GM21528 (cell line): ENCODE measurements around the gene PSMC2.
"Not testable (repeated sequence)": the region's sequence is repeated elsewhere in the genome, so short reads cannot be mapped to it uniquely, and the experiment has no call there.

ENCODE experiments used
- ATAC-seq: cut with Tn5 transposase; IDR thresholded peaks from one replicate; pipeline ENCODE4 v1.9.1; 2021; ENCODE audit warnings: mild to moderate bottlenecking, moderate library complexity; ENCODE audit not compliant: unreplicated experiment, low FRiP score

PSMC2 gene

GRCh38 chr7:103373866-103374643 is 26.6 kb downstream of the PSMC2 start:
- ATAC-seq, result no peak

GRCh38 chr7:103379270-103379975 is 32.0 kb downstream of the PSMC2 start:
- no peak for ATAC-seq

- no peak for ATAC-seq
These were observed 33.1 kb downstream of the PSMC2 start for GRCh38 chr7:103380395-103381191.

- no peak for ATAC-seq
These were observed 34.0 kb downstream of the PSMC2 start for GRCh38 chr7:103381280-103382031.

- ATAC-seq, result no peak
These were observed 34.6 kb downstream of the PSMC2 start for GRCh38 chr7:103382032-103382402.

GRCh38 chr7:103387242-103387641 is 39.8 kb downstream of the PSMC2 start:
- no peak for ATAC-seq

- ATAC-seq, result no peak
These were observed 41.2 kb downstream of the PSMC2 start for GRCh38 chr7:103388469-103389140.

- no peak for ATAC-seq
These were observed 41.8 kb downstream of the PSMC2 start for GRCh38 chr7:103389263-103389662.

- ATAC-seq, result no peak
These were observed 43.7 kb downstream of the PSMC2 start for GRCh38 chr7:103391150-103391549.

GRCh38 chr7:103391976-103392375 is 44.5 kb downstream of the PSMC2 start:
- ATAC-seq, result no peak

- no peak for ATAC-seq
These were observed 47.1 kb downstream of the PSMC2 start for GRCh38 chr7:103394566-103394965.

GRCh38 chr7:103395071-103395470 is 47.6 kb downstream of the PSMC2 start:
- no peak for ATAC-seq

- ATAC-seq, result no peak
These were observed 49.0 kb downstream of the PSMC2 start for GRCh38 chr7:103396471-103396870.

GRCh38 chr7:103398483-103399127 is 51.2 kb downstream of the PSMC2 start:
- ATAC-seq, result no peak

GRCh38 chr7:103399687-103400086 is 52.2 kb downstream of the PSMC2 start:
- ATAC-seq, result not testable (repeated sequence)

- not testable (repeated sequence) for ATAC-seq
These were observed 58.6 kb downstream of the PSMC2 start for GRCh38 chr7:103405789-103406613.

- ATAC-seq, result no peak
These were observed 64.7 kb downstream of the PSMC2 start for GRCh38 chr7:103412151-103412550.

GRCh38 chr7:103413407-103413806 is 66.0 kb downstream of the PSMC2 start:
- no peak for ATAC-seq

- ATAC-seq, result no peak
These were observed 70.8 kb downstream of the PSMC2 start for GRCh38 chr7:103418241-103418640.
